CD1c-positive myeloid dendritic cell (primary cell): ENCODE results near the gene AKT3.
A peak's percentile ranks its signal among the peaks of the same experiment; 100 is the strongest.
"Not testable (repeated sequence)": the region's sequence is repeated elsewhere in the genome, so short reads cannot be mapped to it uniquely, and the experiment has no call there.

Source experiments
- DNase-seq: peaks from one replicate; pipeline ENCODE4 v3.0.0-alpha.2; 2016; ENCODE audit errors: extremely low spot score

AKT3 gene

GRCh38 chr1:243850202-243850451, at the start of gene AKT3:
TSS of gene AKT3 (minus strand) at chr1:243850243. CDS start at chr1:243843170, 7,073 bp downstream.
- peak; percentile 62 for DNase-seq

DNA sequence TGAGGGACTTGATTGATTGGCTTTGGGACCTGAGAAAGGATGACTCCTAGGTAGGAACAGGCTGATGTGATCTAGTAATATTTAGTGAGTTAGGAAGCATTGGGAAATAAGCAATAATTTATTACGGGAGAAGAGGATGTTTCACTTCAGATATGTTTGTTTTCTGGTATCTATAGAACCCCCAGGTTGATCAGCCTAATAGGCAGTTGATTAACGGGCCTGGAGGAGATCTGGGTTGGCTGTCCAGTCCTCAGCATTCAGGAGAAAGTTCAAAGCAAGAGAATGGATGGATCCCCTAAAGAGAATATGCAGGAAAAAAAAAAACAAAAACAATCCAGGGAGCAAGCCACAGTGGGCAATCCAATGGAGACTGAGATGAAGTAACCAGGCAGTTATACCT, 48.2 kb upstream of the AKT3 start:
- no peak for DNase-seq

- DNase-seq: no peak
Observed at GRCh38 chr1:243896313-243896712, 46.3 kb upstream of the AKT3 start.

DNA sequence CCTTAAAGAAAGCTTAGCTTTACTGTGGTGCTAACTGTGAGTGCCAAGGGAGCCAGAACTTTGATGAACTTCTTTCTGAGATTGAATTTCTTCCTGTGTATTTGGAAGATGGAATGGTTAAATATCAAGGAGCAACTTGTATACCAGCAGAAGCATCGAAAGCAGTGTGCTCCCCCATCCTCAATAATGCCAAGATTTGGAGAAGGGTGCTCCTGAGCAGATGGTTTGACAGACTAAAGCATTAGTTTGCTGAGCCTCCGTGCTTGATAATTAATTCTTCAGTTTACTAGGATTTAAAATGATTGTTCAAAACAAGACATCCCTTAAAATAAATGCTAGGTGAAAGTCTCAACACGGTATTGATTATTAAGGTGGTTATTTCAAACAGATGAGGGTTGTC, 42.4 kb upstream of the AKT3 start:
- no peak for DNase-seq

DNA sequence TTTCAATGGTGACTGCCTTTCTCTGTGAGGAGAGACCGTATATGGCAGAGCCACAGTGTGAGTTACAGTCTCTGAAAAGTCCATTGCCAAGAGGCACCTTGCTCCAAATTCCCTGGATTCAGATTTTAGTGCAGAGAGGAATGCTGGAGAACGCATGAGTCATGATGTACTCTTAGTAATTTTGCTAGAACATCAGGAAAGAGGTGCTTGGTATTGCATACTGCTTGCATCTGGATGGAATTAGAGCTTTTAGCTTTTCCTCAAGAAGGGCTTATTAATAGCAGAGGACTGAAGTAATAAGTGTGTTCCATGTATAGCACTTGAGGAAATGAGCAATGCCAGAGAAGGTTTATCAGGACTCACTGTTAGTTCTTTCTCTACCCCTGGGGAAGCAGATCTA, 40.5 kb upstream of the AKT3 start:
- no peak for DNase-seq

- no peak for DNase-seq
Observed at GRCh38 chr1:243885806-243886205, 35.8 kb upstream of the AKT3 start.

DNA sequence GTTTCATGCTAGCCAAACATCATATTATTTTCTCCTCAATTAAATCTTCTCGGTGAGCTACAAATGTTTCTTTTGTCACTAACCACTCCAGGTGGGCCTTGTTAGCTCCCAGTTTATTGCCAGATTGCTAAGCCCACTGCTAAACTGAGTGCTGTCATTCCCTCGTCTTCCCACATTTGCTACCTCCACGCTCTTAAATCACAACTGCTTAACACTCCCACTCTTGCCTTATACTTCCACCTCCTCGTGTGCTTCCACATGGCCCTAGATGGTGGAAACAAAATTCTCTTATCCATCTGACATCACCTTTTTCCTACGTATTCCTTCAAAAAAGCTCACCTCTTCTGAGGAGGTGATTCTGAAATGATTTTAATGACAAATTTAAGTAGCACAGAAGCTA, 34.6 kb upstream of the AKT3 start:
- no peak for DNase-seq

DNA sequence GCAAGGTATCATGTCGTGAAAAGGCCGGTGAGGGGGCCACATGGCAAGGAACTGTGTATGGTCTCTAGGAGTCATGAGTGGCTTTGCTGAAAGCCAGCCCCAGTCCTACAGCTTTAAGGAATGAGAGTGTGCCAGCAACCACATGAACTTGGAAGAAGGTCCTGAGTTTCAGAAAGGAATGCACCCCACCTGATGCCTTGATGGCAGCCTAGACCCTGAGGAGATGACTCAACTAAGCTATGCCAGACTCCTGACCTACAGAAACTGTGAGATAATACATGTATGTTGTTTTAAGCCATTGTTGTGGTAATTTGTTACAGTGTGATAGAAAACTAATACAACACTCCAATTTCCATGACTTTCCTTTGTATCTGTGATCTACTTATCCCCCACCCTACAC, 33.5 kb upstream of the AKT3 start:
- DNase-seq: no peak

GRCh38 chr1:243882276-243882675, 32.2 kb upstream of the AKT3 start:
- no peak for DNase-seq

DNA sequence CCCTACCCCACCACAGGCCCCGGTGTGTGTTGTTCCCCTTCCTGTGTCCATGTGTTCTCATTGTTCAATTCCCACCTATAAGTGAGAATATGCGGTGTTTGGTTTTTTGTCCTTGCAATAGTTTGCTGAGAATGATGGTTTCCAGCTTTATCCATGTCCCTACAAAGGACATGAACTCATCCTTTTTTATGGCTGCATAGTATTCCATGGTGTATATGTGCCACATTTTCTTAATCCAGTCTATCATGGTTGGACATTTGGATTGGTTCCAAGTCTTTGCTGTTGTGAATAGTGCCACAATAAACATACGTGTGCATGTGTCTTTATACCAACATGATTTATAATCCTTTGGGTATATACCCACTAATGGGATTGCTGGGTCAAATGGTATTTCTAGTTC, 27.0 kb upstream of the AKT3 start:
- DNase-seq: not testable (repeated sequence)

GRCh38 chr1:243855616-243856318, 5.7 kb upstream of the AKT3 start:
- DNase-seq: no peak

DNA sequence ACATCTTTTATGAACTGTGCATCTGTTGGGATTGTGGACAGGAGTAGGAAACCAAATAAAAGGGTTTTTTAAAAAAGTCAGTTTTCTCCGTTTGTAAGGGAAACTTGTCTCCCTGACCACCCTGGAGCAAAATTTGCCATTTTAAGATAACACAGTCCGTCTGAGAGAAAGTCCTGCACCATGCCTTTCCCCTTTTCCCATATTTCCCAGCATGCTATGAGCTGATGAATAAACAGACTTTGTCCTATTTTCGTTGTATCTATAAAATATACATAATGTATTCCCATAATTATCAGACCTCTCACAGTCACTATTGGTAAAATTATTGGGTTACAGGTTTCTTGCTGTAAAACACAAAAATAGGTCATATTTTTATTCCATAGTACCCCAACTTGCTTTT, 1.7 kb upstream of the AKT3 start:
- no peak for DNase-seq

- DNase-seq: peak; percentile 11
Observed at GRCh38 chr1:243851257-243851756, 1.3 kb upstream of the AKT3 start.

DNA sequence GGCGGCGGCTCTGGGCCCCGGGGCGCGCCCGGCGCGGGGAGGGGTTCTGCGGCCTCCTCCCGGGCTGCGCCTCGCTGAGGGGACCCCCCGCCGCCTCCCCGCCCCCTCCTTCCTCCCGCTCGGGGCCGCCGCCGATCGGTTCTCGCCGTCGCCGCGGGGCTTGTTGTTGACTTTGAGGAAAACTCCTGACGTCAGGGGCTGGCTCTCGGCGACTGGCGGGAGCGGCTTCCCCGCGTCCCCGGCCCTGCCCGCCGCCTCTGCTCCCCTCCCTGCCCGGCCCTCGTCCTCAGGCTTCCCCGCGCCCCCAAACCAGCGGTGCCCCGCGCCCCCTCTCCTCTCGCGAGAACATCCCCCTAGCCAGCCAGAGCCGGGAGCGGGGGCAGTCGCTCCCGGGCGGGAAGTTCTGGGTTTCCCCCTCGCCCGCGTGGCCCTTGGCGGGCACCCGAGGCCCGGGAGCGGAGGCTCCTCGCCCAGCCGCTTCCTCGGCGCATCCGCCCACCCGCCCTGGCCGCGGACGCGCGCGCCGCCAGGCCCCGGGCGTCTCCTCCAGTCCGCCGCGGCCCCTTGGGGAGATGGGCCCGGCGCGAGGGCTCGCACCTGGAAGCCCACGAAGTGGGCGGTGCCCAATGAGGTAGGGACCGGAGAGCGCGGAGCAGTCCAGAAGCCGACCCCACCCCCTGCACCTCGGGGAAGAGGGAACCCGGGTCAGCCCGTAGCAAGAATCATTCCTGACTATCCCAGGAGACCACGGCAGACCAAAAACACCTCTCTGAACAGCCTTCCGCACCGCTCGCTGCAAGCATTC, 611 bp upstream of the AKT3 start:
- peak; percentile 85 for DNase-seq

DNA sequence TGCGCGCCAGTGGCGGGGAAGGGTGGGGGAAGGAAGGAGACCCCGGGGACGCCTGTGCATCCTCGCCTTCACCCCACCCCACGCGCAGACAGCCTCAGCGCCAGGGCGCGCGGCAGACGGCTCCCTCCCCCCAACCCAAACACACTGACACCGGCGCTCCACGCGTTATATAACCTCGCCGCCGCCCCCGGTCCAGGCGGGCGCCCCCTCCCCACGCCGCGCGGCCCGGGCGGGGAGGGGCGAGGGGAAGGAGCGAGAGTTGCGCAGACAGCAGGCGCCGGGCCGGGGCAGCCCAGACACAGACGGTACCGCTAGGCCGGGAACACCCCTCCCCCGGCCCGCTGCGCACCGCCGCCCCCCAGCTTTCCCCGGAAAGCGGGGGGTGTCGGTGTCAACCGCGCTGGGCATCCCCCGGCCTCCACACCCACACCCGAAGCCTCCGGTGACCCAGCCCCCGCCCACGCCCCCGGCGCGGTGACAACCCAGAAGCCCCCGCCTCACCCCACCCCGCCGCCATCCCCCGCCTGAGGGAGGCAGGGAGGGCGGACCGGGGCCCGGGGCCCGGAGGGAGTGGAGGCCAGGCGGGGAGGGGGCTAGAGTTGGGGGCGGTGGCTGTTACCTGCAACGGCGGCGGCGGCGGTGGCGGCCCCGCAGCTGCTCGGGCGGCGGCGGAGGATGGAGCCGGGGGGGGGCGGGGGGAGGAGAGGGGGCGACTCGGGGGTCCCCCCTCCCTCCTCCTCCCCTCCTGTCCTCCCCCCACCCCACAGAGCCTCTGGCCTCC, 432 bp downstream of the AKT3 start:
- DNase-seq: peak; percentile 35

DNA sequence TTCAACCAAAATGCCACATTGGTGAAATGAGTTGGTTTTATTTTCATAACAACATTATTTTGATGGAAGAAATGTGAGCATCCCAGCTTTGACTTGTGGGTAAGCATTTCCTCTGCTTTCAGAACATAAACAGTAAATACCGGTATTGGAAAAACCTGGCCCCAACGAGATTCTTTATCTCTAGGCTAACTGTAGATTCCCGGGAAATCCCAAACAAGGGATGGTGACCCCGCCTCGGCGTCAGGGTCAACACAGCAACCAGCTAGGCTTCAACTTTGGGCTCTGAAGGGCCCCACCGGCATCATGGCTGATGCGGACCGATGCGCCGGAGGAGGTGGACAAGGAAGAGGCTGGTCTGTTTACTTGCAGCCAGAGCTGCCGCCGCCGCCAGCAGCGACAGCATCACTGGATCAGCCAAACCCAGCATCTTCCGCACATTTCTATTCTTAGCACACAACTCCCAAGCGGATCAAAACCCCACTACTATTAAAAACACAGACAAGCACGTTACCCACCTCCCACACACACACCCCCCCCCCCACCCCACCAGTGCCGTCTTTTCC, 1.1 kb downstream of the AKT3 start:
- DNase-seq: peak; percentile 12

- DNase-seq: no peak
Observed at GRCh38 chr1:243848165-243848857, 1.7 kb downstream of the AKT3 start.

DNA sequence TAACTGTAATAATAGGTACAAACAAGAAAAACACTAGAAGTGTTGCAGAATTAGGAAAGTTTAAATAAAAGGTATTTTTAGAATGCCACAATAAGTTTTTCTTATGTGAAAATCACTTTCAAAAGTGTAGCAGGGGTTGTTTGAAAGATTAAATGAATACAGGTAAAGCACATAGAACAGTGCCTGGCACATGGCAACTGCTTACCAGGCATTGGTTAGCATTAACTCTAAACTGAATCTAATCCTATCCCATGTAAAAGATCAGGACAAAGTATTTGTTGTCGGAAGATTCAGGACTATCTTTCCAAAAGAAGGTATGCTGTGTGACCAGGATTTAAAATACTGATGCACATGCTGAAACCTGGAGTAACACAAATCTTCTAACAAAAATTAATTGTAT, 3.3 kb downstream of the AKT3 start:
- DNase-seq: no peak

- DNase-seq: no peak
Observed at GRCh38 chr1:243845888-243846287, 4.2 kb downstream of the AKT3 start.

- DNase-seq: no peak
Observed at GRCh38 chr1:243844186-243844585, 5.9 kb downstream of the AKT3 start.

- peak; percentile 31 for DNase-seq
Observed at GRCh38 chr1:243842978-243843511, 7.0 kb downstream of the AKT3 start.
